Measurements from ENCODE around the gene SLC15A1.

SLC15A1 gene

GRCh38 chr13:98717256-98717655 is 35.2 kb downstream of the SLC15A1 start:
- FAIRE-seq (no peak), DNase-seq (ENCODE audit: extremely low spot score, insufficient read length, low read depth) (no peak)

- FAIRE-seq, result no peak
Measured at GRCh38 chr13:98710521-98710920, 42.0 kb downstream of the SLC15A1 start.

GRCh38 chr13:98707281-98707999 is 45.0 kb downstream of the SLC15A1 start:
- no peak for FAIRE-seq
- DNase-seq (ENCODE audit: extremely low spot score, insufficient read length, low read depth), result no peak

More at GRCh38 chr13:98710521-98710920, 42.0 kb downstream of the SLC15A1 start:
- no peak for DNase-seq (ENCODE audit: extremely low spot score, insufficient read length, low read depth)

- no peak for DNase-seq (ENCODE audit: extremely low spot score, insufficient read length, low read depth)
- FAIRE-seq, result peak; percentile 44
Measured at GRCh38 chr13:98706446-98707110, 45.9 kb downstream of the SLC15A1 start.

- no peak for DNase-seq (ENCODE audit: extremely low spot score, insufficient read length, low read depth)
- no peak for FAIRE-seq
Measured at GRCh38 chr13:98697791-98698190, 54.7 kb downstream of the SLC15A1 start.

GRCh38 chr13:98693756-98694155 is 58.7 kb downstream of the SLC15A1 start:
- DNase-seq (ENCODE audit: extremely low spot score, insufficient read length, low read depth) (no peak), FAIRE-seq (no peak)

- DNase-seq (ENCODE audit: extremely low spot score, insufficient read length, low read depth) (no peak), FAIRE-seq (no peak)
Measured at GRCh38 chr13:98691360-98691759, 61.1 kb downstream of the SLC15A1 start.

- FAIRE-seq (no peak), DNase-seq (ENCODE audit: extremely low spot score, insufficient read length, low read depth) (no peak)
Measured at GRCh38 chr13:98690348-98691022, 62.0 kb downstream of the SLC15A1 start.

- FAIRE-seq, result no peak
- DNase-seq (ENCODE audit: extremely low spot score, insufficient read length, low read depth), result no peak
Measured at GRCh38 chr13:98689347-98689968, 63.0 kb downstream of the SLC15A1 start.

- DNase-seq (ENCODE audit: extremely low spot score, insufficient read length, low read depth) (no peak), FAIRE-seq (no peak)
Measured at GRCh38 chr13:98688373-98688772, 64.1 kb downstream of the SLC15A1 start.

- FAIRE-seq (no peak), DNase-seq (ENCODE audit: extremely low spot score, insufficient read length, low read depth) (no peak)
Measured at GRCh38 chr13:98687319-98687718, 65.2 kb downstream of the SLC15A1 start.

- DNase-seq (ENCODE audit: extremely low spot score, insufficient read length, low read depth), result no peak
- no peak for FAIRE-seq
Measured at GRCh38 chr13:98686270-98686669, 66.2 kb downstream of the SLC15A1 start.

- no peak for FAIRE-seq
- no peak for DNase-seq (ENCODE audit: extremely low spot score, insufficient read length, low read depth)
Measured at GRCh38 chr13:98685146-98685545, 67.3 kb downstream of the SLC15A1 start.

- DNase-seq (ENCODE audit: extremely low spot score, insufficient read length, low read depth), result no peak
- FAIRE-seq, result no peak
Measured at GRCh38 chr13:98681049-98681448, 71.4 kb downstream of the SLC15A1 start.

GRCh38 chr13:98678741-98679140 is 73.7 kb downstream of the SLC15A1 start:
- no peak for FAIRE-seq
- no peak for DNase-seq (ENCODE audit: extremely low spot score, insufficient read length, low read depth)

- DNase-seq (ENCODE audit: extremely low spot score, insufficient read length, low read depth) (no peak), FAIRE-seq (no peak)
Measured at GRCh38 chr13:98677398-98677797, 75.1 kb downstream of the SLC15A1 start.

GRCh38 chr13:98676239-98676638 is 76.2 kb downstream of the SLC15A1 start:
- FAIRE-seq, result no peak
- DNase-seq (ENCODE audit: extremely low spot score, insufficient read length, low read depth), result no peak

- FAIRE-seq, result no peak
Measured at GRCh38 chr13:98675837-98676236, 76.6 kb downstream of the SLC15A1 start.

GRCh38 chr13:98675066-98675465 is 77.4 kb downstream of the SLC15A1 start:
- FAIRE-seq (no peak), DNase-seq (ENCODE audit: extremely low spot score, insufficient read length, low read depth) (no peak)

More at GRCh38 chr13:98675837-98676236, 76.6 kb downstream of the SLC15A1 start:
- no peak for DNase-seq (ENCODE audit: extremely low spot score, insufficient read length, low read depth)

GRCh38 chr13:98672947-98673613 is 79.4 kb downstream of the SLC15A1 start:
- DNase-seq (ENCODE audit: extremely low spot score, insufficient read length, low read depth), result peak; percentile 42
- peak; percentile 88 for FAIRE-seq
